PC-3 (cell line): ENCODE results near the gene KCNT2.

ENCODE experiments used
- CTCF ChIP-seq: fragments of 300-600 bp; sonication (generic); conservative IDR thresholded peaks from 2 replicates; pipeline ENCODE4 v1.5.1; 2017; ENCODE audit warnings: antibody characterized with exemption, low read depth, mild to moderate bottlenecking, low read length
- EZH2 ChIP-seq: fragments of 300-600 bp; sonication (generic); IDR thresholded peaks from one replicate; pipeline ENCODE4 v1.6.1; 2017; ENCODE audit warnings: antibody characterized with exemption, mild to moderate bottlenecking, low read length; ENCODE audit not compliant: unreplicated experiment
- EZH2phosphoT487 ChIP-seq: fragments of 300-600 bp; sonication (generic); IDR thresholded peaks from 2 replicates; pipeline ENCODE4 v1.6.1; 2018; ENCODE audit warnings: mild to moderate bottlenecking, antibody characterized with exemption, low read length, borderline replicate concordance

DNA sequence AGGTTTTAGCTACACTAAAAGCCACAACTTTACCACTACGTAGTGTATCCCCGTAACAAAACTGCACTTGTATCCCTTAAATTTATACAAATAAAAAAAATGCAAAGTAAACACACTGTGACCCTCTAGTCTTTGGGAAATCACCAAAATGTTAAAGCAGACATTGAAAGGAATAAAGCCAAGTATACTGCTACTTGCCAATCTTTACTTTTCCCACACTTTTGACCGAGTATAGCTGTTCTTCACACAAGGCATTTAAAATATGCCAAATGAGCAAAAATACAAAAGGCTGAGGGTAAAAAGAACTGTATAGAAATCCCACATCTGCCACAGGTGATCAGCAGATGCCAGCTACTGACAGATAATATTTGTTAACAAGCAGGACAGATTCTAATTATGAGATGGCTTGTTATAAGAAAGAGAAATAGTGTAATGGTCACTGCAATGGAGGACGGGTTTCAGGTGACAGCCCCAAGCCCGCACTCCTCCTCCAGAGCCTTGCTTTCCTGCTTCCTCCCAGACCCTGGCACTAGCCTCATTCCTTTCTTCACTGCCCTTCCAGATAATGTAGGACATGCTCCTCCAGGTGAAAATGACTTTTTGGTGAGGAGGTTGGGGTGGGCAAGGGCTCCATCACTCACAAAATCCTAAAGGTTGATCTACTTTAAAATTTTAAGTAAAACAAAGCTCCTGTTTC, 18.1 kb downstream of the KCNT2 start:
- TF ChIP-seq EZH2 (no peak), CTCF (no peak), EZH2phosphoT487 (no peak)
